GM12801 (cell line): ENCODE results near the gene ZNF562.

Experiments used
- TF ChIP-seq, protein P1 (sequence below): IDR thresholded peaks from one replicate; pipeline ENCODE4 v1.5.1; 2011; ENCODE audit warnings: control low read depth; ENCODE audit not compliant: insufficient read length; ENCODE audit errors: extremely low read depth

Gene ZNF562

DNA sequence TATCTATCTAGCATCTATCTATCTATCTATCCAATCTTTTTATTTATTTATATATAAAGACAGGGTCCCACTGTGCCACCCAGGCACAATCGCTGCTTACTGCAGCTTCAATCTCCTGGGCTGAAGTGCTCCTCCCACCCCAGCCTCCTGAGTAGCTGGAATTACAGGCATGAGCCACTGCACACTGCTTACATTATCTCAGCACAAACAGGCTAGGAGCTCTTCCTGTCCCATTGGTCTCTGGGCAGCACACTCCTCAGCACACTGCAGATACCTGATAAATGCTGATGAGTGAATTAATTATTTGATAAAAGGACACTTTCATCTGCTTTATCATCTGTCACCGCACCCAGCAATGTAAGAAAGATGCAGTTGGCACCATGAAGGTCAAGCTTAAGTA, 16.1 kb downstream of the ZNF562 start:
- TF ChIP-seq, protein P1, sequence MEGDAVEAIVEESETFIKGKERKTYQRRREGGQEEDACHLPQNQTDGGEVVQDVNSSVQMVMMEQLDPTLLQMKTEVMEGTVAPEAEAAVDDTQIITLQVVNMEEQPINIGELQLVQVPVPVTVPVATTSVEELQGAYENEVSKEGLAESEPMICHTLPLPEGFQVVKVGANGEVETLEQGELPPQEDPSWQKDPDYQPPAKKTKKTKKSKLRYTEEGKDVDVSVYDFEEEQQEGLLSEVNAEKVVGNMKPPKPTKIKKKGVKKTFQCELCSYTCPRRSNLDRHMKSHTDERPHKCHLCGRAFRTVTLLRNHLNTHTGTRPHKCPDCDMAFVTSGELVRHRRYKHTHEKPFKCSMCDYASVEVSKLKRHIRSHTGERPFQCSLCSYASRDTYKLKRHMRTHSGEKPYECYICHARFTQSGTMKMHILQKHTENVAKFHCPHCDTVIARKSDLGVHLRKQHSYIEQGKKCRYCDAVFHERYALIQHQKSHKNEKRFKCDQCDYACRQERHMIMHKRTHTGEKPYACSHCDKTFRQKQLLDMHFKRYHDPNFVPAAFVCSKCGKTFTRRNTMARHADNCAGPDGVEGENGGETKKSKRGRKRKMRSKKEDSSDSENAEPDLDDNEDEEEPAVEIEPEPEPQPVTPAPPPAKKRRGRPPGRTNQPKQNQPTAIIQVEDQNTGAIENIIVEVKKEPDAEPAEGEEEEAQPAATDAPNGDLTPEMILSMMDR = no peak

DNA sequence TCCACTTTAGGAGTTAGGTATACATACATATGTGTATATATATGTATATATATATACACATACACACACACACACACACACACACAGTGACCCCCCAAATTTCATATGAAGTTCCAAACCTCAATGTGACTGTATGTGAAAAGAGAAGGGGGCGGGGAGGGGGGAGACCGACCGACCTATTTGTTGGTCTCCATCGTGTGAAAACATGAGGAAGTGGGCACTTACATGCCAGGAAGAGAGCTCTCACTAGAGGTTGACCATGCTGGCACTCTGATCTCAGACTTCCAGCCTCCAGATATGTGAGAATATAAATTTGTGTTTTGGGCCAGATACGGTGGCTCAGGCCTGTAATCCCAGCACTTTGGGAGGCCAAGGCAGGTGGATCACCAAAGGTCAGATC, 24.6 kb downstream of the ZNF562 start:
- TF ChIP-seq, protein P1 = no peak

DNA sequence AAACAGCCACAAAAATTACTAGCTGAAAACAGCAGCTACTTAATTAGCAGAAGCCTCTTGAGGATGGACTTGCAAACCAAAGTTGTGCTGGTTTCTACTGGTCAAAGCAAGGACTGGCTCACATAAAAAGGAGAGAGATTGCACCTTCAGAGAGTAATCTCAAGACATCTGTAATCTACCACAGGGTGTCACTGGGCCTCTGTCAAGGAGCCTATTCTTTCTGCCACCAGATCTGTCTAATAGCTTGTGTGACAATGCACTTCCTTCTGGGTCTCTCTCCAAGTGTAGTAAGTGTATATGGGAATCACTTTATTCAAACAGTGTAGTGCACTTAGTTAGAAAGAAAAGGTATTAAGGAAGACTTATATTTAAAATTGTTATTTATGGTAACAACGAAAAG, 29.4 kb downstream of the ZNF562 start:
- TF ChIP-seq, protein P1 = no peak

DNA sequence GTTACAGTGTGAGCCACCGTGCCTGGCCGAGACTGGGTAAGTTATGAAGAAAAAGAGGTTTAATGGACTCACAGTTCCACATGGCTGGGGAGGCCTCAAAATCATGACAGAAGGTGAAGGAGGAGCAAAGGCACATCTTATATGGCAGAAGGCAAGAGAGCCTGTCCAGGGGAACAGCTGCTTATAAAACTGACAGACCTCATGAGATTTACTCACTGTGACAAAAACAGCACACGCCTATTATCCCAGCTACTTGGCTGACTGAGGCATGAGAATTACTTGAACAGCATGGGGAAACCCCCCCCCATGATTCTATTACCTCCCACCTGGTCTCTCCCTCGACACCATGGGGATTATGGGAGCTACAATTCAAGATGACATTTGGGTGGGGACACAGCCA, 30.4 kb downstream of the ZNF562 start:
- TF ChIP-seq, protein P1 = no peak

DNA sequence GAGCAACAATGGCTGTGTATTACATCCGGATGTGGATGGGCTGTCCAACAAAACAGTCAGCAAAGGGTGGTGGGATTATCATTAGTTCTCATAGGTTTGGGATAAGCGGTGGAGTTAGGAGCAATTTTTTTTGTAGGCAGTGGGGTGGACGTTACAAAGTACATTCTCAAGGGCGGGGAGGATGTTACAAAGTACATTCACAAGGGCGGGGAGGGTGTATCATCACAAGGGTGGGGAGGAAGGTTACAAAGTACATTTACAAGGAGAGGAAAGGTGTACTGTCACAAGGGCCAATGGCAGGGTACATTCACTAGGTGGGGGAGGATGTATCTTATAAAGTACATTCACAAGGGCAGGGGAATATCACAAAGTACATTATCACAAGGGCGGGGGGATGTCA, 33.1 kb downstream of the ZNF562 start:
- TF ChIP-seq, protein P1 = no peak

DNA sequence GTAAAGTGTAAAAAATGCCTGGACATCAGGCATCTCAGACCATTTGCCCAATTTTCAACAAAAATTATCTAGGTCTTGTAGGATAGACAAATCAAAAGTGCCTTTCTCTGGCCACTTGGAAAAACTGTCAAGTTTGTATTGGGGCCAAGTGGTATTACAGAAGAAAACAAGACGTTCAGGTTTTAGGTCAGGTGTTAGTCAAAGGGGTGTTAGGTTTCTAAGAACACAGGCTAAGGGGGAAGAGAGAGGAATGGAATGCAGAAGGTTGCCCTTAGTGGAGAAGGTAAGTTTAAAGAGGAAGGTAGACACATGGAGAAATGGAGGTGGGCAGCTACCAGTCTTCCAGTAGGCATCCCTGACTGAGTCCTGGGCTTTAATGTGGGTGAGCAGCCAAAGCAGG, 33.9 kb downstream of the ZNF562 start:
- TF ChIP-seq, protein P1 = no peak

DNA sequence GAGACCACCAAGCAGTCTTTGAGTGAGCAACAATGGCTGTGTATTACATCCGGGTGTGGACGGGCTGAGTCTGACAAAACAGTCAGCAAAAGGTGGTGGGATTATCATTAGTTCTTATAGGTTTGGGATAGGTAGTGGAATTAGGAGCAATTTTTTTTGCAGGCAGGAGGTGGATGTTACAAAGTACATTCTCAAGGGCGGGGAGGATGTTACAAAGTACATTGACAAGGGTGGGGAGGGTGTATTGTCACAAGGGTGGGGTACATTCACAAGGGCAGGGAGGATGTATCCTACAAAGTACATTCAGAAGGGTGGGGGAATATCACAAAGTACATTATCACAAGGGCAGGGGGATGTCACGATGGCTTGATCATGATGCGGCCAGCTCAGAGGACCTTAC, 38.9 kb downstream of the ZNF562 start:
- TF ChIP-seq, protein P1 = no peak

DNA sequence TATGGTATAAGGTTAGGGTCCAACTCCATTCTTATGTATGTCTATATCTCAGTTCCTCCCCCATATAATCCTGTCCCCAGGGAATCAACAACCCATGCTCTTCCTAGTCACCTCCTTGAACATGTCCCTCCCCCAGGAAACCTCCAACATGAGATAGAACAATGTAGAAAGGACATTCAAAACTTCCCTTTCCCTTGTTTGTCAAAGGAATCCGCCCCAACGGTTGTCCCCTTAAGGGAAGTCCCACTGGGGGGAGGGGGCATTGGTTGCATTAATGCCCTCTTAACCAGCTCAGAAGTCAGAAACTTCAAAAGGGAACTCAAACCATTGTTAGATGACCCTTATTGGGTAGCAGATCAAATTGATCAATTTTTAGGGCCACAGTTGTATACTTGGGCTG, 47.0 kb downstream of the ZNF562 start:
- TF ChIP-seq, protein P1 = no peak
